Effector memory CD4-positive, alpha-beta T cell (primary cell): Measurements from ENCODE around the gene BPTF.

Experiments
- DNase-seq, 3 donors: peaks; one replicate each; pipeline ENCODE4 v3.0.0-alpha.2; 2020
- H3K27ac ChIP-seq: 2 replicates; pipeline ENCODE4 v1.7.0; 2013; ENCODE audit warnings: mild to moderate bottlenecking, low read length, moderate library complexity; ENCODE audit not compliant: insufficient read depth, poor library complexity, severe bottlenecking
- H3K27me3 ChIP-seq: replicated peaks from 2 replicates; pipeline ENCODE4 v1.7.0; 2013; ENCODE audit warnings: mild to moderate bottlenecking, low read length; ENCODE audit not compliant: insufficient read depth, control insufficient read depth, poor library complexity, severe bottlenecking
- H3K36me3 ChIP-seq: 2 replicates; pipeline ENCODE4 v1.7.0; 2013; ENCODE audit warnings: mild to moderate bottlenecking, low read length, moderate library complexity; ENCODE audit not compliant: control insufficient read depth, insufficient read depth
- H3K4me1 ChIP-seq: 2 replicates; pipeline ENCODE4 v1.7.0; 2013; ENCODE audit warnings: low read length, mild to moderate bottlenecking; ENCODE audit not compliant: control insufficient read depth, insufficient read depth, poor library complexity, severe bottlenecking
- H3K4me3 ChIP-seq: 2 replicates; pipeline ENCODE4 v1.7.0; 2013; ENCODE audit warnings: low read length, low read depth, mild to moderate bottlenecking; ENCODE audit not compliant: insufficient read depth, poor library complexity, severe bottlenecking
- H3K9me3 ChIP-seq: 2 replicates; pipeline ENCODE4 v1.7.0; 2013; ENCODE audit warnings: mild to moderate bottlenecking, low read length, moderate library complexity; ENCODE audit not compliant: control insufficient read depth
- total RNA-seq, 3 donors: gene quantifications; one replicate each; lab custom pipeline; 2026; lab: John Stamatoyannopoulos, UW

The BPTF gene, protein sequence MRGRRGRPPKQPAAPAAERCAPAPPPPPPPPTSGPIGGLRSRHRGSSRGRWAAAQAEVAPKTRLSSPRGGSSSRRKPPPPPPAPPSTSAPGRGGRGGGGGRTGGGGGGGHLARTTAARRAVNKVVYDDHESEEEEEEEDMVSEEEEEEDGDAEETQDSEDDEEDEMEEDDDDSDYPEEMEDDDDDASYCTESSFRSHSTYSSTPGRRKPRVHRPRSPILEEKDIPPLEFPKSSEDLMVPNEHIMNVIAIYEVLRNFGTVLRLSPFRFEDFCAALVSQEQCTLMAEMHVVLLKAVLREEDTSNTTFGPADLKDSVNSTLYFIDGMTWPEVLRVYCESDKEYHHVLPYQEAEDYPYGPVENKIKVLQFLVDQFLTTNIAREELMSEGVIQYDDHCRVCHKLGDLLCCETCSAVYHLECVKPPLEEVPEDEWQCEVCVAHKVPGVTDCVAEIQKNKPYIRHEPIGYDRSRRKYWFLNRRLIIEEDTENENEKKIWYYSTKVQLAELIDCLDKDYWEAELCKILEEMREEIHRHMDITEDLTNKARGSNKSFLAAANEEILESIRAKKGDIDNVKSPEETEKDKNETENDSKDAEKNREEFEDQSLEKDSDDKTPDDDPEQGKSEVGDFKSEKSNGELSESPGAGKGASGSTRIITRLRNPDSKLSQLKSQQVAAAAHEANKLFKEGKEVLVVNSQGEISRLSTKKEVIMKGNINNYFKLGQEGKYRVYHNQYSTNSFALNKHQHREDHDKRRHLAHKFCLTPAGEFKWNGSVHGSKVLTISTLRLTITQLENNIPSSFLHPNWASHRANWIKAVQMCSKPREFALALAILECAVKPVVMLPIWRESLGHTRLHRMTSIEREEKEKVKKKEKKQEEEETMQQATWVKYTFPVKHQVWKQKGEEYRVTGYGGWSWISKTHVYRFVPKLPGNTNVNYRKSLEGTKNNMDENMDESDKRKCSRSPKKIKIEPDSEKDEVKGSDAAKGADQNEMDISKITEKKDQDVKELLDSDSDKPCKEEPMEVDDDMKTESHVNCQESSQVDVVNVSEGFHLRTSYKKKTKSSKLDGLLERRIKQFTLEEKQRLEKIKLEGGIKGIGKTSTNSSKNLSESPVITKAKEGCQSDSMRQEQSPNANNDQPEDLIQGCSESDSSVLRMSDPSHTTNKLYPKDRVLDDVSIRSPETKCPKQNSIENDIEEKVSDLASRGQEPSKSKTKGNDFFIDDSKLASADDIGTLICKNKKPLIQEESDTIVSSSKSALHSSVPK (N-terminal part only)
- 196 to 297 (median 212) reads per million in 3 donors for total RNA-seq

DNA sequence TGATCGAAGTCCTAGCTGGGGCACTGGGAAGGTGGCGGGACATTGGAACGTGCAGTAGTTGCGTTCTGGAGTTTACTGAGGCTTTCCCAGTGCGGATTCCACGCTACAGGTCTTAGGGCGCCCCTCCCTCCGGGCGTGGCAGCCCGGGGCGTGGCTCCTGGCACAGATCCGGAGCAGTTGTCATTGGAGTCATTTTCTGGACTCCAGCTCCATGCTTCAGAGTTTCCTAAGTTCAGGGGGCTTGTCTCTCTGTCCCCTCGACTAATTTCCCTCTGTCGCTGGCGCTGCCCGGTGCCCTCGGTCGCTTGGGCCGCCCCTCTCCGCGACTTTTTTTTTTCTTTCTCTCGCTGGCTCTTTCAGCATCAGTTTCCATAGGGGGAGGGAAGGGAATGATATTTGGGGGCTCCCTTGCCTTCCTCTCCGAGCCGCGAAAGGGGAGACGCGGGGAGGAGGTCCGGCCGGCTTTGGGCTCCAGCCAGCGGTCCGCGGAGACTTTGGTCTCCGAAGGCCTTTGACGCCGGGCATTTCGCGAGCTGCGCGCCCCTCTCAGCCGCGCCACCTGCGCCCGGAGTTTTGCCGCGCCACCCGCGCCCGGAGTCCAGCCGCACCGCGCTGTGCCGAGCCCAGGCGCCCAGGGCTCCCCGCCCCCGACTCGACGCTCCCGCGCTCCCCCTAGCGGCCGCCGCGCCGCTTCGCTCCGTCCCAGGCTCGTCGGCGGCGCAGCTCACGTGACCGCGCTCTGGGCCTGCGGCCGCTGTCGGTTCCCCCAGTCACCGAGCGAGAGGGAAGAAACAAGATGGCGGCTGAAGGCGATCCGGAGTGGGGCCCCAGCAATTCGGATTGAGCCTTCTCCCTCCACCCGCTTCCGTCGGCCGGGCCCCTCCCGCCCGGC lies at the start of gene BPTF:
TSS of gene BPTF (plus strand) at position 769 of the 892 bp plus-strand sequence. CDS start 222 bp downstream, outside the sequence.
- Histone ChIP-seq H3K4me1 (peaks cover 22% of the 10 kb centered on the region), H3K27ac (peak within 1 kb of the TSS; percentile 70), H3K27me3 (no peaks in the 10 kb centered on the region), H3K36me3 (no peaks in the 10 kb centered on the region), H3K4me3 (peak within 1 kb of the TSS; percentile 83), H3K9me3 (no peaks in the 10 kb centered on the region)
- DNase-seq: peak; percentile 83 to 88 (median 83)

DNA sequence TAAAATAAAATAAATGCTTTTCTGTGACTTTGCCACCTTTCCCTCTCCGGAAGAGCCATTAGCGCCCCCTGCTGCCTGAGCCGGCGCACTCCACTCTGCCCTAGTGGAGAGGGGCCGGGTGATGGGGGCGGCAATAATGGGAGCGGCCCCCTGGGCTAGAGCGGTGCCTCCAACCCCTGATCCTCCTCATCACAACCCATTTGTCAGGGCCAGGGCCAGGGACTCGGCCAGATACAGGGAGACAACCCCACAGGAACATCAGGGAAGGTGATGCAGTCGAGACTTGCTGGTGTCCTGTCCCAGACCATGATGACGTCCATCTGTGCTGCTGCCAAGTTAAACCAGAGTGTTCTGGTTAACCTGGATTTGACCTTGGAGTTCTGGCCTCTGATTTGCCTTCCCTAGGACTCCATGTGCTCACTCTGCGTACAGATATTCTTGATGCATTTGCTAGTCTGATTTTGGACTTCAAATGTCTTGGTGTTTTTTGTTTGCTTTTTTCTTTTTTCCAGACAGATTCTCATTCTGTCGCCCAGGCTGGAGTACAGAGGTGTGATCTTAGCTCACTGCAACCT lies 46.1 kb upstream of the BPTF start:
- peak in 1 of 3 donors; percentile 11 for DNase-seq
- H3K4me1 ChIP-seq: no peaks in the 10 kb centered on the region

DNA sequence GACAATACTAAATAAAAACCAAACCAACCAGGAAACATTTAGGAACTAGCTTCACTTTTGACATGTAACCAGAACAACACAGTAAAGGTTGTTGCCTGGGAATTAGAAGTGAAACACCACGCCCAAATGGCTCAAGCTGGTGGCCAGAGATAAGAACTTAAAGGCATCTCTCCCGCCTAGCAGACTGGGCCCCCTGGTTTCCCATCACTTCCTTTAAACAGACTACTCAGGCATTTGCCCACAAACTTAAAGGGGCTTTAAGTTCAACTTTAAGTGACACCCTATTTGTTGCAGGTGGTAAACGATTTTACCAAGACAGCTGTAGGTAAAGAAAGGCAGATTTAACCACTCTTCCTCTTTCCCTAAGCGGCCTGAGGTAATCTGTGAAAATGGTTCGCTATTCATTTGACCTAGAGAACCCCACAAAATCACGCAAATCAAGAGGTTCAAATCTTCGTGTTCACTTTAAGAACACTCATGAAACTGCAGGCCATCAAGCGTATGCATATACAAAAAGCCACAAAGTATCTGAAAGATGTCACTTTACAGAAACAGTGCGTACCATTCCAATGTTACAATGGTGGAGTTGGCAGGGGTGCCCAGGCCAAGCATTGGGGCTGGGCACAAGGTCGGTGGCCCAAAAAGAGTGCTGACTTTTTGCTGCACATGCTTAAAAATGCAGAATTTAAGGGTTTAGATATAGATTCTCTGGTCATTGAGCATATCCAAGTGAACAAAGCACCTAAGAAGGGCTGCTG lies 40.8 kb upstream of the BPTF start:
- Histone ChIP-seq H3K4me1 (no peaks in the 10 kb centered on the region), H3K4me3 (no peak overlapping the region), H3K27ac (no peak overlapping the region), H3K27me3 (no peaks in the 10 kb centered on the region), H3K36me3 (no peaks in the 10 kb centered on the region), H3K9me3 (no peaks in the 10 kb centered on the region)
- DNase-seq: no peak

More for the DNA sequence above, 46.1 kb upstream of the BPTF start:
- no peaks in the 10 kb centered on the region for H3K36me3 ChIP-seq
- no peaks in the 10 kb centered on the region for H3K9me3 ChIP-seq
- no peak overlapping the region for H3K27ac ChIP-seq
- H3K27me3 ChIP-seq: no peaks in the 10 kb centered on the region
- no peak overlapping the region for H3K4me3 ChIP-seq

DNA sequence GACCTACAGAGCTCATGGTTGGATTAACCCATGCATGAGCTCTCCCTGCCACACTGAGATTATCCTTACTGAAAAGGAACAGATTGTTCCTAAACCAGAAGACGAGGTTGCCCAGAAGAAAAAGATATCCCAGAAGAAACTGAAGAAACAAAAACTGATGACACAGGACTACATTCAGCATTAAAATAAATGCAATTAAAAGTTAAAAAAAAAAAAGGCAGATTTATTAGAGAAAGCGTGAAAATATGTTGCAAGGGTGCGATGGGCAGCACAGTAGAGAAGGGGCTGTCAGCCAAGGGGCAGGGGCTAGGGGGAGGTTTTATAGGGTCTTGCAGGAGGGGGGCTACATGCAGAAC lies 40.2 kb upstream of the BPTF start:
- no peaks in the 10 kb centered on the region for H3K36me3 ChIP-seq
- H3K4me3 ChIP-seq: no peak overlapping the region
- no peaks in the 10 kb centered on the region for H3K9me3 ChIP-seq
- DNase-seq: no peak
- H3K27ac ChIP-seq: no peak overlapping the region
- H3K4me1 ChIP-seq: no peaks in the 10 kb centered on the region
- no peaks in the 10 kb centered on the region for H3K27me3 ChIP-seq

DNA sequence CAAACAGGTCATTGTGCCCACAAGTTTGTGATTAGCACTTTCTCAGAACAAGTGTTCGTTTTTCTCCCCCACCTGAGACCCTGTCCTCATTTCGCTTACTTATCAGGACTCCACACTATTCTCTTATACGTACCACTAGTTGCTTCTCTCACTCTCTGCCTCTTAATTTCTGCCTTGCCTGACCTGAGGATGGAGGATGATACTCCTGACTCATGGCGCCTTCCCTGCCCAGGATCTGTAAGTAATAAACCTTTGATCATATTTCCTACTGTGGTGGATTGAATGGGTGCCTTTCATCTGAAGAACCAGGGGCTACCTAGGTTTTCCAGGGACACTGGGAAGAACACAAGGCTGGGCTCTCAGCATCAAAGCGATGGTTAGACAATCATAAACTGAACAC lies 39.8 kb upstream of the BPTF start:
- Histone ChIP-seq H3K4me1 (no peaks in the 10 kb centered on the region), H3K27me3 (no peaks in the 10 kb centered on the region), H3K36me3 (no peaks in the 10 kb centered on the region), H3K9me3 (no peaks in the 10 kb centered on the region), H3K27ac (no peak overlapping the region), H3K4me3 (no peak overlapping the region)
- DNase-seq: no peak

DNA sequence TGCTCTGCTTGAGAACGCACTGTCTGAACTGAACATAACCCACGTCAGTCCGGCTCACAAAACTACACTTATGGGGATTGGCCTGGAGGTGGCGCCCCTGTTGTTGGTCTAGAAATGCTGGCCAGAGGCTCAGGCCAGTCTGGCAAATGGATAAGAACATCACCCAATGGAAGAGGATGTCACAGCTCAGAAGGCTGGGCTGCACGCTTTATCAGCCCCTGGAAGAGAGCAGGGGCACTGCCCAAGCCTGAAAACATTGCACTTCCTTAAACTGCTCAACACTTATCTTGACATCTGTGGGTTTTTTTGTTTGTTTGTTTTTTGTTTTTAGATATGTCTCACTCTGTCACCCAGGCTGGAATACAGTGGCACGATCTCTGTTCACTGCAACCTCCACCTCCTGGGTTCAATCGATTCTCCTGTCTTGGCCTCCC lies 24.8 kb upstream of the BPTF start:
- no peak overlapping the region for H3K4me3 ChIP-seq
- no peaks in the 10 kb centered on the region for H3K9me3 ChIP-seq
- H3K4me1 ChIP-seq: no peaks in the 10 kb centered on the region
- no peak overlapping the region for H3K27ac ChIP-seq
- H3K36me3 ChIP-seq: no peaks in the 10 kb centered on the region
- peak in 2 of 3 donors; percentile 13 to 16 for DNase-seq
- H3K27me3 ChIP-seq: no peaks in the 10 kb centered on the region

DNA sequence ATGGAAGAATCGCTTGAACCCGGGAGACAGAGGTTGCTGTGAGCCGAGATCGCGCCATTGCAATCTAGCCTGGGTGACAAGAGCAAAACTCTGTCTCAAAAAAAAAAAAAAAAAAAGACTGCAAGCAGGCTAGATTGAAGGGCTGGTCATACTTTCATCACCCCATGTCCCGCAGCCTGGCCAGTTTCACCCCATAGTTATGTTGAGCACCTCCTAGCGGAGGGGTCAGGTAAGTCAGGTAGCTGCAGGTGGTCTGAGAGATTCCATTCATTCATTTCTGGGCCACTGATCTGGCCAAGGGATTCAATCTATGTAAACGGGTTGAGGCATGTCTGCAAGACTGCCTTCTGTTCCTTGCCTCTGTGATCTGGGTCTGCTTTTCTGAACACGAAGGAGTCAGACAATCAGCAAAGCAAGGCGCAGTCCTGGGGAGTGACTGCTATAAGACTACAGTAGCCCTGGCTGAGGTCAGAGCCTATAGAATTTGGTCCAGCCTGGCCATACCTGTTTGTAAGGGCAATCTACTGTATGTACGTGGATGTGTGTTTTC lies 23.6 kb upstream of the BPTF start:
- Histone ChIP-seq H3K4me1 (no peaks in the 10 kb centered on the region), H3K27me3 (no peaks in the 10 kb centered on the region), H3K36me3 (no peaks in the 10 kb centered on the region), H3K9me3 (no peaks in the 10 kb centered on the region), H3K4me3 (no peak overlapping the region), H3K27ac (no peak overlapping the region)
- no peak for DNase-seq

DNA sequence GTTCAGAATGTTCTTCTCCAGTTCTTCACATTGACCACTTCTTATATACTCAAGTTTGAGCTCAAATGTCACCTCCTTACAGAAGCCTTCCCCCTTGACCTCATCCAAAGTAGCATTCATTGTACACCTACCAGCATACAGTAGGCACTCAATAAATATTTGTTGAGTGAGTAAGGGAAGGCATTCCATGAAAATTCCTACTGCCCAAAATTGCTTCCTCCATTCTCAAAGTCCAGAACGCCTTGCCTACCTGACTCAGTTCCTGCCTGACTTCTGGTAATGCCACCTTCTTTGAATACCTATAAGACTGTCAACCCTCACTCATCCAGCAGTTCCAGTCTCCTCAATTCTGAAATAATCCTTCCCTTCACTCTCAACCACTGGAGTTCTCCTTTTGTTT lies 14.8 kb upstream of the BPTF start:
- no peaks in the 10 kb centered on the region for H3K36me3 ChIP-seq
- H3K27ac ChIP-seq: no peak overlapping the region
- H3K27me3 ChIP-seq: no peaks in the 10 kb centered on the region
- H3K4me3 ChIP-seq: no peak overlapping the region
- no peak for DNase-seq
- no peaks in the 10 kb centered on the region for H3K9me3 ChIP-seq
- H3K4me1 ChIP-seq: no peaks in the 10 kb centered on the region
